Thoracic aorta (tissue), 2 donors: Measurements from ENCODE around the gene PTCH2. TPM values are rescaled to one million over a fixed set of nuclear protein-coding genes. Genes with fewer than 3 reads are reported as not detected.

Experiments used
- ATAC-seq: fragments of 150-250 bp; one replicate; pipeline ENCODE4 v1.8.0; 2017; ENCODE audit warnings: low read depth; ENCODE audit not compliant: insufficient number of reproducible peaks, low FRiP score
- DNase-seq: peaks from one replicate; pipeline ENCODE4 v3.0.0-alpha.2; 2020; ENCODE audit warnings: low spot score
- H3K27ac ChIP-seq, 2 donors: fragments of 200-600 bp; sonication (generic); 1 replicate in 1 of 2; 2 replicates in 1 of 2; pipeline ENCODE4 v1.5.1; 2016; ENCODE audit warnings: mild to moderate bottlenecking in 2 of 2, moderate library complexity in 2 of 2
- H3K27me3 ChIP-seq: fragments of 200-600 bp; sonication (generic); replicated peaks from 2 replicates; pipeline ENCODE4 v1.6.0; 2016; ENCODE audit warnings: mild to moderate bottlenecking; ENCODE audit not compliant: insufficient read depth
- H3K36me3 ChIP-seq: fragments of 200-600 bp; sonication (generic); one replicate; pipeline ENCODE4 v1.5.1; 2016
- H3K4me1 ChIP-seq, 2 donors: fragments of 200-600 bp; sonication (generic); 1 replicate in 1 of 2; 2 replicates in 1 of 2; pipeline versions ENCODE4 v1.5.1 to v1.6.0; 2016; ENCODE audit warnings: low read depth in 2 of 2, mild to moderate bottlenecking in 1 of 2; ENCODE audit not compliant: control insufficient read depth in 1 of 2
- H3K4me3 ChIP-seq: fragments of 200-600 bp; sonication (generic); 2 replicates; pipeline ENCODE4 v1.5.1; 2016; ENCODE audit warnings: mild to moderate bottlenecking
- H3K9me3 ChIP-seq: fragments of 200-600 bp; sonication (generic); 2 replicates; pipeline ENCODE4 v1.5.1; 2016
- CTCF ChIP-seq: fragments of 200-600 bp; sonication (generic); IDR thresholded peaks from one replicate; pipeline ENCODE4 v1.5.1; 2019; ENCODE audit warnings: antibody characterized with exemption
- total RNA-seq, 2 donors: library from RNA; depleted of rRNA; stranded (reverse); fragments of >200 nt; gene quantifications; one replicate each; pipeline versions ENCODE4 v1.1.0 to v1.2.3, GENCODE V29; 2016

Gene PTCH2
- total RNA-seq, 2 donors from 2014 or later, result 0.95 to 1.3 TPM

- no peaks in the 10 kb centered on the region for H3K36me3 ChIP-seq
- TF ChIP-seq CTCF, result no peak
- H3K27me3 ChIP-seq, result no peaks in the 10 kb centered on the region
- no peak overlapping the region for H3K4me3 ChIP-seq
- ATAC-seq (no peak), DNase-seq (no peak)
- peaks cover 3 to 32% of the 10 kb centered on the region in 2 donors for H3K4me1 ChIP-seq
- H3K9me3 ChIP-seq, result no peaks in the 10 kb centered on the region
- no peak overlapping the region for H3K27ac ChIP-seq
Observed at GRCh38 chr1:44822131-44822701, 20.8 kb downstream of the PTCH2 start.

GRCh38 chr1:44821240-44821715 is 21.8 kb downstream of the PTCH2 start:
- Histone ChIP-seq H3K4me3 (no peak overlapping the region), H3K4me1 (peaks cover 3 to 32% of the 10 kb centered on the region in 2 donors), H3K9me3 (no peaks in the 10 kb centered on the region), H3K27ac (peak overlapping the region; percentile 91 to 97), H3K27me3 (no peaks in the 10 kb centered on the region), H3K36me3 (no peaks in the 10 kb centered on the region)
- DNase-seq (no peak), ATAC-seq (no peak)
- no peak for TF ChIP-seq CTCF

- DNase-seq, result no peak
- Histone ChIP-seq H3K27ac (peak overlapping the region; percentile 91 to 97), H3K4me3 (peak overlapping the region; percentile 77), H3K9me3 (no peaks in the 10 kb centered on the region), H3K4me1 (peaks cover 3 to 32% of the 10 kb centered on the region in 2 donors), H3K27me3 (no peaks in the 10 kb centered on the region), H3K36me3 (no peaks in the 10 kb centered on the region)
- no peak for TF ChIP-seq CTCF
- no peak for ATAC-seq
Observed at GRCh38 chr1:44820328-44821239, 22.5 kb downstream of the PTCH2 start.

GRCh38 chr1:44819608-44820327 is 23.3 kb downstream of the PTCH2 start:
- peak overlapping the region; percentile 91 to 97 for H3K27ac ChIP-seq
- H3K4me3 ChIP-seq, result peak overlapping the region; percentile 77
- peak; percentile 68 for ATAC-seq
- DNase-seq, result no peak
- no peaks in the 10 kb centered on the region for H3K9me3 ChIP-seq
- no peaks in the 10 kb centered on the region for H3K27me3 ChIP-seq
- TF ChIP-seq CTCF, result no peak
- H3K36me3 ChIP-seq, result no peaks in the 10 kb centered on the region
- H3K4me1 ChIP-seq, result peaks cover 3 to 32% of the 10 kb centered on the region in 2 donors

DNA sequence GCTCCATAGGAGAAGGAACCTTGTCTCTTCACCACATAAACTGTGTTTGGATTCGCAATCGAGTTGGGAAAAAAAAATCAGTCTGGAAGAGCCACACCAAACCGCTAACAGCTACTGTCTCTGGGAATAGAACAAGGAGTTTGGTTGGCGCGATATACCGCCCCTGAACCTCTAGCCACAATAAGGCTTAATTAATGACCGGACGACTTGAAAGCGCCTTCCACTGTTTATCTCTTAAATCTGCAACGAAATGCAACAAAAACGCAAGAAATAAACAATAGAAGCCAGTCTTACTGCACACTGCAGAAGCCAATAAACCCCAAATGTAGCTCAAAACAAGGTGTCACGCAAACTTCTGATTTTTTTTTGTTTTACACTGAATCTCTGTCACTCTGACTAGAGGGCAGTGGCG is 23.9 kb downstream of the PTCH2 start:
- TF ChIP-seq CTCF, result no peak
- DNase-seq (no peak), ATAC-seq (no peak)
- H3K36me3 ChIP-seq, result no peaks in the 10 kb centered on the region
- no peaks in the 10 kb centered on the region for H3K9me3 ChIP-seq
- peak overlapping the region; percentile 77 for H3K4me3 ChIP-seq
- H3K27me3 ChIP-seq, result no peaks in the 10 kb centered on the region
- peak overlapping the region; percentile 91 to 97 for H3K27ac ChIP-seq
- H3K4me1 ChIP-seq, result peaks cover 3 to 32% of the 10 kb centered on the region in 2 donors
